Esophagus muscularis mucosa (tissue), 4 donors: Measurements from ENCODE around the gene PPP1R3F. TPM values are rescaled to one million over a fixed set of nuclear protein-coding genes. Genes with fewer than 3 reads are reported as not detected.

Source experiments
- DNase-seq: peaks from one replicate; pipeline ENCODE4 v3.0.0-alpha.2; 2017; ENCODE audit errors: extremely low spot score
- H3K27ac ChIP-seq, 4 donors: fragments of 200-600 bp; sonication (generic); replicated peaks in 1 of 4; 1 replicate in 3 of 4; 2 replicates in 1 of 4; pipeline ENCODE4 v1.5.1; 2016 to 2019; ENCODE audit warnings: mild to moderate bottlenecking in 1 of 4
- H3K27me3 ChIP-seq, 4 donors: fragments of 200-600 bp; sonication (generic); one replicate each; pipeline versions ENCODE4 v1.5.1 to v1.6.0; 2016 to 2019
- H3K36me3 ChIP-seq, 4 donors: fragments of 200-600 bp; sonication (generic); one replicate each; pipeline ENCODE4 v1.5.1; 2016 to 2019
- H3K4me1 ChIP-seq, 4 donors: fragments of 200-600 bp; sonication (generic); one replicate each; pipeline ENCODE4 v1.5.1; 2016 to 2019
- H3K4me3 ChIP-seq, 4 donors: fragments of 200-600 bp; sonication (generic); 1 replicate in 2 of 4; 2 replicates in 2 of 4; pipeline ENCODE4 v1.5.1; 2016 to 2019; ENCODE audit warnings: mild to moderate bottlenecking in 4 of 4, moderate library complexity in 1 of 4
- H3K9me3 ChIP-seq, 4 donors: fragments of 200-600 bp; sonication (generic); 1 replicate in 3 of 4; 2 replicates in 1 of 4; pipeline ENCODE4 v1.5.1; 2016 to 2019
- EP300 ChIP-seq: sonication (generic); formaldehyde crosslinking; IDR thresholded peaks from one replicate; pipeline ENCODE4 v1.6.1; 2017; ENCODE audit warnings: antibody characterized with exemption
- POLR2A ChIP-seq: fragments of 450-650 bp; IDR thresholded peaks from one replicate; pipeline ENCODE4 v1.6.1; 2017; ENCODE audit warnings: antibody characterized with exemption, moderate library complexity, mild to moderate bottlenecking, low read depth
- POLR2AphosphoS5 ChIP-seq, 2 donors: sonication (generic); formaldehyde crosslinking; IDR thresholded peaks; one replicate each; pipeline ENCODE4 v1.6.1; 2017; ENCODE audit warnings: antibody characterized with exemption in 2 of 2
- WGBS: methylation state at CpG from one replicate; pipeline ENCODE4 v1.1.5; 2018; 5-methylcytosine and 5-hydroxymethylcytosine counted together
- intact Hi-C: fragments of 100-400 bp; cut with DNase I; formaldehyde crosslinking; loops from one replicate; pipeline ENCODE4 v1.15.1; 2023
- total RNA-seq, 4 donors: library from RNA; depleted of rRNA; stranded (reverse); fragments of >200 nt; gene quantifications; one replicate each; pipeline versions ENCODE4 v1.1.0 to v1.2.1, GENCODE V29; 2016
- TF ChIP-seq, protein P1 (sequence below), 3 experiments: fragments of 200-600 bp in 2 of 3; fragments of 450-650 bp in 1 of 3; sonication (generic) in 2 of 3; IDR thresholded peaks; one replicate each; pipeline ENCODE4 v1.5.1; 2017 to 2019; ENCODE audit warnings: antibody characterized with exemption in 3 of 3, mild to moderate bottlenecking in 2 of 3, moderate library complexity in 1 of 3

PPP1R3F gene, protein sequence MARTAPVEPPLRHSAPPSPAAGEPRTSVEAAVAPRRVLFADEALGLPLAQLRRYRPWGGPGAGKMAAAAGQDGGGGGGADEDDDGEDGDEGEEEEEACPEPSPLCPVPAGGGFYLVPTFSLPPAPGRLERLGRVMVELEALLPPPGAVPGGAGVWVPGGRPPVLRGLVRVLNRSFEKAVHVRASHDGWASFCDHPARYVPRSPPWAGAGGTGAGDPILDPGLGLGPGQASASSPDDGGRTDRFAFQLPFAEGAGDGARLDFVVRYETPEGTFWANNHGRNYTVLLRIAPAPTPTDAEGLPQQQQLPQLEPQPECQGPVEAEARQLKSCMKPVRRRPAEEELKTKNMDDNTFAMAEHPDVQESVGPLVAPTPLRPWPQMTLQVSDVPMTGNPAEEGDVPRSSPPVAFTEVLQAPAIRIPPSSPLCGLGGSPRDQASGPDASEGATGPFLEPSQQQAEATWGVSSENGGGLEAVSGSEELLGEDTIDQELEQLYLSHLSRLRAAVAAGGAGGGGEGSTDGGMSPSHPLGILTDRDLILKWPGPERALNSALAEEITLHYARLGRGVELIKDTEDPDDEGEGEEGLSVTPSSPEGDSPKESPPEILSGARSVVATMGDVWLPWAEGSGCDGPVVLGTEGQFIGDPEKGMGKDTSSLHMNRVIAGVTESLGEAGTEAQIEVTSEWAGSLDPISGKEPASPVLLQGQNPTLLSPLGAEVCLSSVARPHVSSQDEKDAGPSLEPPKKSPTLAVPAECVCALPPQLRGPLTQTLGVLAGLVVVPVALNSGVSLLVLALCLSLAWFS
- total RNA-seq, result 10 to 100 TPM; 13.8 to 27.0 (median 16.4) TPM

DNA sequence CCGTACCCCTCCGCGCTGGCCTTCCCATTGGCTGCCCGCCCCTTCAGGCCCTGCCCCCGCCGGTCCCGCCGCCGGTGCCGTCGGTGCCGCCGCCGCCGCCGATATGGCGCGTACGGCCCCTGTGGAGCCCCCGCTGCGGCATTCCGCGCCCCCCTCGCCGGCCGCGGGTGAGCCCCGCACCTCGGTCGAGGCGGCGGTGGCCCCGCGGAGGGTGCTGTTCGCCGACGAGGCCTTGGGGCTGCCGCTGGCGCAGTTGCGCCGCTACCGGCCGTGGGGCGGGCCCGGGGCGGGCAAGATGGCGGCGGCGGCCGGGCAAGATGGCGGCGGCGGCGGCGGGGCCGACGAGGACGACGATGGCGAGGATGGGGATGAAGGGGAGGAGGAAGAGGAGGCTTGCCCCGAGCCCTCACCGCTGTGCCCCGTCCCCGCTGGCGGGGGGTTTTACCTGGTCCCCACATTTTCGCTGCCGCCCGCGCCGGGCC is at the start of gene PPP1R3F:
Gene PPP1R3F, plus strand, starts transcription at position 27 of the 482 bp plus-strand sequence. Its CDS starts 77 bp downstream, at position 104.
- no peak for DNase-seq
- H3K4me3 ChIP-seq, result peak within 1 kb of the TSS; percentile 70 to 85 (median 75)
- no peaks in the 10 kb centered on the region for H3K9me3 ChIP-seq
- TF ChIP-seq POLR2AphosphoS5 (IDR thresholded peaks at IDR 0.05), result peak; percentile 53 to 79
- TF ChIP-seq POLR2A, result no peak
- H3K36me3 ChIP-seq, result no peaks in the 10 kb centered on the region
- H3K27me3 ChIP-seq, result no peaks in the 10 kb centered on the region
- peaks cover 8 to 50% (median 42%) of the 10 kb centered on the region in 4 donors for H3K4me1 ChIP-seq
- peak within 1 kb of the TSS; percentile 88 to 93 (median 90) for H3K27ac ChIP-seq
- intact Hi-C loops, result no loop called here
- WGBS, result 37% methylated on average over 55 of the region's 70 CpGs

DNA sequence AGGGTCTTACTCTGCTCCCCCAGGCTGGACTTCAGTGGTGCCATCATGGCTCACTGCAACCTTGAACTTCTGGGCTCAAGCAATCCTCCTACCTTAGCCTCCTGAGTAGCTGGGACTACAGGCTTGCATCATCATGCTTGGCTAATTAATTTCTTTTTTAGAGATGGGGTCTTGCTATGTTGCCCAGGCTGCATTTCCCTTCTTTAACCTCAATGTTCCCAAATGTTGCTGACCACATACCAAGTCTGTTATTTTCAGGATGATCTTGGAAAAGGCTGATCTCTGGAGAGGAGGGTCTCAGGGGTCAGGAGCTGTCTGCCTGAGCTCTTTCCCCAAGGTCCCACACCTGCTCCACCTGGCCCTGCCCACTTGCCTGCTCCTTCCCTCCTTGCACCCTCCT is 49.5 kb upstream of the PPP1R3F start:
- Histone ChIP-seq H3K4me3 (no peak overlapping the region), H3K27ac (no peak overlapping the region), H3K27me3 (no peaks in the 10 kb centered on the region), H3K4me1 (no peaks in the 10 kb centered on the region), H3K9me3 (no peaks in the 10 kb centered on the region), H3K36me3 (no peaks in the 10 kb centered on the region)
- intact Hi-C loops, result no loop called here
- DNase-seq, result no peak
- TF ChIP-seq, protein P1, sequence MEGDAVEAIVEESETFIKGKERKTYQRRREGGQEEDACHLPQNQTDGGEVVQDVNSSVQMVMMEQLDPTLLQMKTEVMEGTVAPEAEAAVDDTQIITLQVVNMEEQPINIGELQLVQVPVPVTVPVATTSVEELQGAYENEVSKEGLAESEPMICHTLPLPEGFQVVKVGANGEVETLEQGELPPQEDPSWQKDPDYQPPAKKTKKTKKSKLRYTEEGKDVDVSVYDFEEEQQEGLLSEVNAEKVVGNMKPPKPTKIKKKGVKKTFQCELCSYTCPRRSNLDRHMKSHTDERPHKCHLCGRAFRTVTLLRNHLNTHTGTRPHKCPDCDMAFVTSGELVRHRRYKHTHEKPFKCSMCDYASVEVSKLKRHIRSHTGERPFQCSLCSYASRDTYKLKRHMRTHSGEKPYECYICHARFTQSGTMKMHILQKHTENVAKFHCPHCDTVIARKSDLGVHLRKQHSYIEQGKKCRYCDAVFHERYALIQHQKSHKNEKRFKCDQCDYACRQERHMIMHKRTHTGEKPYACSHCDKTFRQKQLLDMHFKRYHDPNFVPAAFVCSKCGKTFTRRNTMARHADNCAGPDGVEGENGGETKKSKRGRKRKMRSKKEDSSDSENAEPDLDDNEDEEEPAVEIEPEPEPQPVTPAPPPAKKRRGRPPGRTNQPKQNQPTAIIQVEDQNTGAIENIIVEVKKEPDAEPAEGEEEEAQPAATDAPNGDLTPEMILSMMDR (IDR thresholded peaks at IDR 0.05), result no peak
- TF ChIP-seq POLR2A (no peak), EP300 (no peak), POLR2AphosphoS5 (IDR thresholded peaks at IDR 0.05) (no peak)

DNA sequence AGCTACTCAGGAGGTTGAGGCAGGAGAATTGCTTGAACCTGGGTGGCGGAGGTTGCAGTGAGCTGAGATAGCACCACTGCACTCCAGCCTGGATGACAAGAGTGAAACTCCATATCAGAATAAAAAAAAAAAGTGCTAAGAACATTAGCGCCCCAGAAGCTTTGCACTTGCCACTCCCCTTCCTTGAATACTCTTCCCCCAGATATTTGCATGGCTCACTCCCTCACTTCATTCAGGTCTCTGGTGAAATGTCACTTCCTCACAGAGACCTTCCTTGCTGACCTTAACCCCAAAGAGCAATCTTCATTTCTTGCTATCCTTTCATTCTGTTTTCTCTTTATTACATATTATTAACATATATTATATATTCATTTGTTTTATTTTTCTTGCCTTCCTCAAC is 47.7 kb upstream of the PPP1R3F start:
- Histone ChIP-seq H3K27me3 (peaks cover 0 to 6% (median 0%) of the 10 kb centered on the region in 4 donors), H3K4me1 (no peaks in the 10 kb centered on the region), H3K27ac (no peak overlapping the region), H3K9me3 (no peaks in the 10 kb centered on the region), H3K4me3 (no peak overlapping the region), H3K36me3 (no peaks in the 10 kb centered on the region)
- intact Hi-C loops, result no loop called here
- no peak for DNase-seq
- WGBS, result 76% methylated on average over 2 of the region's 2 CpGs
- no peak for TF ChIP-seq EP300
- TF ChIP-seq POLR2AphosphoS5 (IDR thresholded peaks at IDR 0.05), result no peak
- TF ChIP-seq, protein P1 (IDR thresholded peaks at IDR 0.05), result no peak
- no peak for TF ChIP-seq POLR2A

DNA sequence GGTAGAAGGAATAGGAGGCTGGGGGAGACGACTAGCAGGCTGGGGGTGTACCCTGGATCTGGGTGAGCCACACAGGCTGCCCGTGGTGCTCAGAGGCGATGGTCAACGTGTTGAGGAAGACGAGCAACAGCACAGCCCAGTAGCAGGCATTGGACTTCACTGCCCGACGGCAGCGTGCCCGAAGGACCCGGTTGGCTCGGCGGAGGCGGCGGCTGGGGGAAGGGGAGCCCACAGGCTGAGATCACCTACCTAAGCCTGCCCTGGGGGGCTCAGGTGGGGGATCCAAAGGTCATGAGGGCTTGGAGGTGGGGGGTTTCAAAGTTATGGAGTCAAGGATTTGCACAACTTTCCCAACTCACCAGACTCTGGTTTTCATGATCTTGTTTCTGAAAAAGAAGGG is 43.7 kb upstream of the PPP1R3F start:
- intact Hi-C loops, result no loop called here
- Histone ChIP-seq H3K36me3 (no peaks in the 10 kb centered on the region), H3K9me3 (no peaks in the 10 kb centered on the region), H3K27ac (no peak overlapping the region), H3K4me3 (no peak overlapping the region), H3K4me1 (peaks cover 0 to 7% (median 4%) of the 10 kb centered on the region in 4 donors), H3K27me3 (peaks cover 0 to 9% (median 3%) of the 10 kb centered on the region in 4 donors)
- TF ChIP-seq EP300 (no peak), POLR2AphosphoS5 (IDR thresholded peaks at IDR 0.05) (no peak), POLR2A (no peak)
- TF ChIP-seq, protein P1 (IDR thresholded peaks at IDR 0.05), result no peak
- WGBS, result 77% methylated on average over 14 of the region's 14 CpGs
- DNase-seq, result no peak

DNA sequence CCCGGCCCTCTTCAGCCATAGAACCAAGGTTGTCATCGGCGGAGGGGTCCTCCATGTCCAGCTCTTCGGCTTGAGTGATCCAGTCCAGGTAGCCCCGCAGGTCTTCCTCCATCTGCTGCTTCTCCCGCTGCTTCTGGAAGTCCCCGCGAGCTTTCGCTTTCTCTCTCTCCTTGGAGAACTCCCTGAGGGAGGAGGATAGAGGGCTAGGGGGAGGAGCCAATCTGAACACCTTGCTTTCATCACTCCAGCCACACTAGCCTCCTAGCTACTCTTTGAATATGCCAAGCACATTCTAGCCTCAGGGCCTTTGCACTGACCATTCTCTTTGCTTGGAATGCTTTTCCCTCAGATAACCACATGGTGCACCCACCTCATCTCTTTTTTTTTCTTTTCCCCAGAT is 42.6 kb upstream of the PPP1R3F start:
- 93% methylated on average over 5 of the region's 9 CpGs for WGBS
- Histone ChIP-seq H3K4me1 (peaks cover 0 to 8% (median 4%) of the 10 kb centered on the region in 4 donors), H3K9me3 (no peaks in the 10 kb centered on the region), H3K4me3 (no peak overlapping the region), H3K36me3 (no peaks in the 10 kb centered on the region), H3K27me3 (peaks cover 0 to 18% (median 3%) of the 10 kb centered on the region in 4 donors), H3K27ac (no peak overlapping the region)
- DNase-seq, result no peak
- TF ChIP-seq POLR2AphosphoS5 (IDR thresholded peaks at IDR 0.05), result no peak
- TF ChIP-seq POLR2A, result no peak
- TF ChIP-seq, protein P1 (IDR thresholded peaks at IDR 0.05), result no peak
- TF ChIP-seq EP300, result no peak
- intact Hi-C loops, result no loop called here
